Measurements from ENCODE around the gene RPN2.

RPN2 gene

DNA sequence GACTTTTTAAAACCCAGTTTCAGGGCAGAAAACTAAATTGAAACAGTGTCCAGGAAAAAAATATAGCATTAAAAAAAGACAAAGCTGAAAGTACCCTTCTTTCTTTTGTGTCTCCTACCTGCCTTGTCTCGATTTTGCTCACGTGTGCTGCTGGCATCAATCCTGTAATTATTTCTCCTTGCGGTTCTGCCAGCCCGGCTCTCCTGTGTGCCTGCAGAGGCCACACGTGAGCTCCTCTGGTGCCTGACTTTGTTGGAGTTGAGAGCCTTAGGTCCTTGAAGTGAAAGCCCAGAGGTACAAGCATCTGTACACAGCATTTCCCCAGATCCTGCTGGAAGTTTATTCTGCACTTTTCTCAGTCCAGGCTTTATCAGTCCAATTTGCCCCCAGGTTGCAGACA lies 46.0 kb downstream of the RPN2 start:
- no peaks in the 10 kb centered on the region for H3K27me3 ChIP-seq
- TF ChIP-seq, protein P1, sequence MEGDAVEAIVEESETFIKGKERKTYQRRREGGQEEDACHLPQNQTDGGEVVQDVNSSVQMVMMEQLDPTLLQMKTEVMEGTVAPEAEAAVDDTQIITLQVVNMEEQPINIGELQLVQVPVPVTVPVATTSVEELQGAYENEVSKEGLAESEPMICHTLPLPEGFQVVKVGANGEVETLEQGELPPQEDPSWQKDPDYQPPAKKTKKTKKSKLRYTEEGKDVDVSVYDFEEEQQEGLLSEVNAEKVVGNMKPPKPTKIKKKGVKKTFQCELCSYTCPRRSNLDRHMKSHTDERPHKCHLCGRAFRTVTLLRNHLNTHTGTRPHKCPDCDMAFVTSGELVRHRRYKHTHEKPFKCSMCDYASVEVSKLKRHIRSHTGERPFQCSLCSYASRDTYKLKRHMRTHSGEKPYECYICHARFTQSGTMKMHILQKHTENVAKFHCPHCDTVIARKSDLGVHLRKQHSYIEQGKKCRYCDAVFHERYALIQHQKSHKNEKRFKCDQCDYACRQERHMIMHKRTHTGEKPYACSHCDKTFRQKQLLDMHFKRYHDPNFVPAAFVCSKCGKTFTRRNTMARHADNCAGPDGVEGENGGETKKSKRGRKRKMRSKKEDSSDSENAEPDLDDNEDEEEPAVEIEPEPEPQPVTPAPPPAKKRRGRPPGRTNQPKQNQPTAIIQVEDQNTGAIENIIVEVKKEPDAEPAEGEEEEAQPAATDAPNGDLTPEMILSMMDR (IDR thresholded peaks at IDR 0.05; ENCODE audit: low read depth, low read length) = no peak
- no peak for DNase-seq
- no peaks in the 10 kb centered on the region for H3K9me3 ChIP-seq
- no peak overlapping the region for H3K4me3 ChIP-seq (ENCODE audit: low read depth, low read length)
- H3K4me1 ChIP-seq = peaks cover 9% of the 10 kb centered on the region
- H3K36me3 ChIP-seq = peaks cover 92% of the 10 kb centered on the region

DNA sequence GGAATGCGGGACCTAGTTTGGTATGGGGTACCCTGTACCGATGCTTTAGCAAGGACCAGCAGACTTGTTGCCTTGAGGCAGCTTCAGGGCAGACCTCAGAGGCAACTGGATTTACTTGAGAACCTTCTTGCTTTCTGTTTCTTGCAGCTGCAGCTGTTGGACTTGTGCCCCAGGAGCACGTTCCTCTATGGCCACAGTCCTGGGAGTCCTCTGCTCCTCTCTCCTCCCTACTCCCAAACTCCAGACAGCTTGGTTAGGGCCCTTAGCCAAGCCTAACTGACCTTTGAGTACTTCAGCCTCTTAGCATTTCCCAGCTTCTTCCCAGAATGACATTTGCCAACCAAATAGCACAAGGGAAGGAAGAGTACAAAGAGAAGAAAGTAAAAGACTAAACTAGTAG lies 47.8 kb downstream of the RPN2 start:
- Histone ChIP-seq H3K4me1 (peaks cover 9% of the 10 kb centered on the region), H3K9me3 (no peaks in the 10 kb centered on the region), H3K4me3 (ENCODE audit: low read depth, low read length) (no peak overlapping the region), H3K27me3 (no peaks in the 10 kb centered on the region), H3K36me3 (peaks cover 91% of the 10 kb centered on the region)
- TF ChIP-seq, protein P1 (IDR thresholded peaks at IDR 0.05; ENCODE audit: low read depth, low read length) = no peak
- no peak for DNase-seq

DNA sequence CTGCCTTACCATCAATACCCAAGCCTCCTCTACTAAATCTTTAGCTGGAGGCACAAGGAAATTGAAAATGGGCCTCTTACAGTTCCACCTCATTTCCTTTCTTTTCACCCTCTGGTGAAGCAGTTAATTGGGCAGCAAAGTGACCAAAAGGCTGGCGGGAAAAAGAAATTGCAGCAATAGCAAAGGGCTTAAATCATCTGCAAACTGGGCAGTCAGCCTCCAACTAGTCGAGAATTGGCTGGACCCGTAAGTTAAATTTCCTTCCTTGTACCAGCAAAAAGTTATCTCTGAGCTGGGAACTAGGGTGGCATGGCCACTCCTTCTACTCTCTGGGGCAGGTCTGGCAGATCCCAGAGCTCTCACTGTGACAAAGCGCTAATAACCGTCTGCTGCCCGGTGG lies 49.0 kb downstream of the RPN2 start:
- DNase-seq = no peak

GRCh38 chr20:37228656-37229055 lies 49.5 kb downstream of the RPN2 start:
- TF ChIP-seq, protein P1 (IDR thresholded peaks at IDR 0.05; ENCODE audit: low read depth, low read length) = no peak
- H3K36me3 ChIP-seq = peaks cover 83% of the 10 kb centered on the region
- no peak overlapping the region for H3K4me3 ChIP-seq (ENCODE audit: low read depth, low read length)
- no peaks in the 10 kb centered on the region for H3K27me3 ChIP-seq
- H3K9me3 ChIP-seq = no peaks in the 10 kb centered on the region
- peaks cover 23% of the 10 kb centered on the region for H3K4me1 ChIP-seq
- no peak for DNase-seq

More for the DNA sequence above, 49.0 kb downstream of the RPN2 start:
- Histone ChIP-seq H3K4me3 (ENCODE audit: low read depth, low read length) (no peak overlapping the region), H3K9me3 (no peaks in the 10 kb centered on the region), H3K4me1 (peaks cover 17% of the 10 kb centered on the region), H3K27me3 (no peaks in the 10 kb centered on the region), H3K36me3 (peaks cover 88% of the 10 kb centered on the region)
- TF ChIP-seq, protein P1 (IDR thresholded peaks at IDR 0.05; ENCODE audit: low read depth, low read length) = no peak

GRCh38 chr20:37229357-37229756 lies 50.2 kb downstream of the RPN2 start:
- no peak overlapping the region for H3K4me3 ChIP-seq (ENCODE audit: low read depth, low read length)
- no peak for DNase-seq
- H3K36me3 ChIP-seq = peaks cover 76% of the 10 kb centered on the region
- TF ChIP-seq, protein P1 (IDR thresholded peaks at IDR 0.05; ENCODE audit: low read depth, low read length) = no peak
- no peaks in the 10 kb centered on the region for H3K27me3 ChIP-seq
- peaks cover 22% of the 10 kb centered on the region for H3K4me1 ChIP-seq
- no peaks in the 10 kb centered on the region for H3K9me3 ChIP-seq

- Histone ChIP-seq H3K4me1 (peaks cover 23% of the 10 kb centered on the region), H3K4me3 (ENCODE audit: low read depth, low read length) (no peak overlapping the region), H3K27me3 (no peaks in the 10 kb centered on the region), H3K9me3 (no peaks in the 10 kb centered on the region), H3K36me3 (peaks cover 68% of the 10 kb centered on the region)
- TF ChIP-seq, protein P1 (IDR thresholded peaks at IDR 0.05; ENCODE audit: low read depth, low read length) = no peak
- DNase-seq = no peak
Measured at GRCh38 chr20:37230200-37230599, 51.1 kb downstream of the RPN2 start.
